Activated CD4-positive, alpha-beta T cell treated with anti-CD3 and anti-CD28 coated beads, Interleukin-2, amount 50 U/mL, for 1 hour (primary cell): ENCODE data around the gene BORCS5.

ENCODE experiments used
- DNase-seq: peaks from one replicate; pipeline ENCODE4 v3.0.0-alpha.2; 2020

The BORCS5 gene

GRCh38 chr12:12436831-12437345, 80.0 kb downstream of the BORCS5 start:
- no peak for DNase-seq

DNA sequence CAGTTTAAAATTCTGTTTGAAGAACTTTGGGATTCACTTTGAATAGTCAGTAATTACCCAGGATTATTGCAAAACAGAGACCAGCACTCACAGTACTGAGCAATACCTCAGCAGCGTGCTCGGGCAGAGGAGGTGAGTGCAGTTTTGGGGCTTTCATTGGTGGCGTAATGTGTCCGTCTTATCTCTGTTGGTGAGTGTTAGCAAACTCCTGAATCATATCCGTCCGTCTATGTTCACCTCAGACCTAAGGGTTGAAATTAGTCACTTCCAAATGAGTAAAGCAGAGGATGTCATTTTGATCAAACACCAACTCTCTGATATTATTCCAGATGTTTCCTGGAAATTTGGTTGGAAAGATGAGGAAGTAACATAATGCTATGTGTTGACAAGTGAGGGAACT, 82.8 kb downstream of the BORCS5 start:
- DNase-seq, result peak; percentile 47

DNA sequence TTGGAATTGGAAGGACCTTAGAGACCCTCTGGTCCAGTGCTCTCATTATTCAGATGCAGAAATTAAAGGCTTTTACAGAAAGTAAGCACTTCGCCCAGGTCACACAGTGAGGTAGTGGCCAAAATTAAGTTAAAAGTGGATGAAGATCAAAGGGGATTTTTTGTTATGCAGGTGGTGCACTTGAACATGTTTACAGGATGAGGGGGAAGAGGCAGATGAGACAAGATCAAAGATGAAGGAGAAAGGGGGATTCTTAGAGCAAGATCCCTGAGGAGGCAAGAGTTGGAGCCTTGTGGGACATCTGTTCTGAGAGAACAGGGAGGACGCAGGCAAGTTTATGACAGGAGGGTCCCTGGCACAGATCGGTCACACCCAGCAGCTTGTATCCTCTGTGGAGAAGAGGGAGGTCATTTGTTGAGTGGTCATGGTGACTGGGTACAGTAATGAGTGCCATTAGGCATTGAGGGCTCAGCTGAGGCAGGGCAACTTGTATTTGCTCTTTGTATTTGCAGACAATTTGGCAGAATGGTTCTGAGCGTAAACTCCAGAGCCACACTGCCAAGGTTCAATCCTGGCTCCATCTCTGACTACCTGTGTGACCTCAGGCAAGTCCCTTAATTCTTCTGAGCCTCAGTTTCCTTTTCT, 84.0 kb downstream of the BORCS5 start:
- no peak for DNase-seq

DNA sequence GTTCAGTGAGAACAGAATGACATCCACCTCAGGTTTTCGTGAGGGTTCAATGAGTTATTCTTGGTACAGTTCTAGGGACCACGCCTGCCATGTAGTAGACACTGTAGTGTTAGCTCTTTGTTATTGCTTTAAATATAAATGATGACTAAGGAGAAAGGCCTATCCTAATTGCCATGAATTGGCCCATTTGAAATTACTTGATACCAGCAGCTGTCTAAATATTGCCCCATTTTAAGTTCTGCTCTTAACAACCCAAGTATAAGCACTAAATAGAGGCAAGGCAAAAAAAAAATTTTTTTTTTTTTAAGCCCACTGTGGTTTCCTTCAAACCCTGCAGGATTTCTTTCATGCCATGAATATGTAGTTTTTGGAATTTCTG, 84.5 kb downstream of the BORCS5 start:
- no peak for DNase-seq

GRCh38 chr12:12441843-12442461, 85.1 kb downstream of the BORCS5 start:
- DNase-seq, result peak; percentile 41

DNA sequence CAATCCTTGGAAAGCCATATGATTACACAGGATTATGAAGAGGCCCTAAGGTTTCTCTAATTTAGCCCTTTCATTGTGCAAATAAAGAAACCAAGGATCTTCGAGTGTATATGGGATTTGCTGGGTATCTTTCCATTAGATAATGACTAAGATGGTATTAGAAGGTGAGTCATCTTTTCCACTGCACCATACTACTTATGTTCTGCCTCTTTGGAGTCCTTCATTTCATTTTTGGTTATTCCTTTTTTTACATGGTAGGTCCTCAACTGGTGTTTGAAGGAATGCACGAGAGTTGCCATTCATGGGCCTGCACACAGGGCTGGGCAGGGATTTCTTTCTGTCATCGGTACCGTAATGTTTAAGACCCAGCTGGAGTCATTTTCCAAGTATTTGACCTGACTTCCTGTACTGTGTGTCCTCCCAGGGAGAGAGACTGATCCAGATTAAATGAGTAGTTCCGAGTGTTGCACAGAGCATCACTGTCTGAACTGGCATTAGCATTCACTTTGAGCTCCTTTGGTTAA, 85.7 kb downstream of the BORCS5 start:
- DNase-seq, result no peak

GRCh38 chr12:12443431-12443878, 86.6 kb downstream of the BORCS5 start:
- DNase-seq, result no peak

GRCh38 chr12:12445165-12445881, 88.4 kb downstream of the BORCS5 start:
- DNase-seq, result no peak

GRCh38 chr12:12445882-12446181, 89.0 kb downstream of the BORCS5 start:
- no peak for DNase-seq

DNA sequence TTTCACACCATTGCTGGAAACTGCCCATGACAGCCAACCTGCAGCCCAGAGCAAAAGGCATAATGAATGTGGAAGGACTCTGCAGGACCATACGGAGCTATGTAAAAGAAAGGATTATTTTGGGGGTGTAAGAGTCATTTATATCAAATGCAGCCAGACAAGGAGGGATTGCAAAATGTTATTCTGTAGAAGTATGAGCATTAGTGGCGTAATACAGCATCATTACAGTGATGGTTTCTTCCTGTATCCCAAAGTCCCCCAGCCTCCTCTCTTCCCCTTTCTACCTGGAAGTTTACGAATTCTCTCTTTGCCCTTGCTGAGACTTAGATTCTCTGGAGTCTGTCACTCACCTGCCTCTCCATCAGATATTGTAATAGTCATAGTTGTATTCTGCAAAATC, 89.9 kb downstream of the BORCS5 start:
- DNase-seq, result no peak

DNA sequence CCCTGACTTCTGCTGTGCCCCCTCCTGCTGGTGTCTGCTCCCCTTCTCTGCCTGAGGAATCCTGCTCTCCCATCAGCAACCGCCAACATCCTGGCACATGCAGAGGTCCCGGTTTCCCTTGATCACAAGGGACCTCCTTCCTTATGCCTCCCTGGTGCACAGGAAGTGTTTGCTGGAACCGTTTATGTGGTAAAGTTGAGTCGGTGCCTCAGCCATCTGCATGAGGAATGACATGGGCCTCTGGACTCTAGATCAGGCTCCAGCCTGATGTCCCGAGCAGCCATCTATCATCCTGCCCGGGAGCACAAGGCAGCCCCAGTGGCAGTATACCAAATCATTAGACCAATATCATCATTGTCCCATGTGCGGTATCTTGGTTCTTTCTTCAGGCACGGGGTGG, 90.4 kb downstream of the BORCS5 start:
- DNase-seq, result no peak

DNA sequence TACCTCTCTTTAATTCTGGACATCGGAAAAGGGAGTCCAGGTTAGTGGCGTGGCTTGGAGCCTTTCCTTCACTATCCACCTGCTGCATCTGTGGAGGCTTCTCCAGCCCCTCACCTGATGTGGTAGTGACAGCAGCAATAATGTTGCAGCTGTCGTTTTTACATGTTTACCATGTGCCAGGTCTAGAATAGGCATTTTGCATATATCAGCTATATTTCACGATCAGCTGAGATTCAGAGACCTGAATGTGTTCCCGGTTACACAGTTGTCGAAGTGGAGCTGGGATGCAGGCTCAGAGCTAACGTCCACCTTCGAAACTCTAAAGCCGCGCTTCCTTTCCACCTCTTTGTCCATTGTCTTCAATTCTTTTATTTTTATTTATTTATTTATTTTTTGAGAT, 91.0 kb downstream of the BORCS5 start:
- DNase-seq, result no peak

DNA sequence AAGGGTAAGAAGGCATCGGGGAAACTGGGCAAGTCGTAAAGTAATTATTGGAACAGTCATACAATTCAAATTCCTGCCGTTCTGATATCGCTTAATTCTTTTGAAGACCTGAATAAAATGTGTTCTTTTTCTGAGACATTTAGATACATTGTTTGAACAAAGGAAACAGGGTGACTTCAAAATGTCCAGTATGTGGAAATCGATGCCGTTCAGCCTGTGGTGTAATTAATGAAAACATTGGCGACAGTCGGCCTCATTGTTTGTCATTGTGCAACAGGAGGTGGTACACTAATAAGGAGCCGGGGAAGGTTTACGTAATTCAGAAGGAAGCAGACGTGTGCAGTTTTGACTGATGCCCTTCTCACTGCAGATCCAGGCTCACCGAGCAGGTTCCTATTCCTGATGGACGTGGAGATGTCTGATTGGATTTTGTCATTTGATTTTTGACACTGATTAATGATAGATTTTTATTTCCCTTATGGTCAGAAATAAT, 92.7 kb downstream of the BORCS5 start:
- no peak for DNase-seq

GRCh38 chr12:12450043-12450471, 93.2 kb downstream of the BORCS5 start:
- no peak for DNase-seq

DNA sequence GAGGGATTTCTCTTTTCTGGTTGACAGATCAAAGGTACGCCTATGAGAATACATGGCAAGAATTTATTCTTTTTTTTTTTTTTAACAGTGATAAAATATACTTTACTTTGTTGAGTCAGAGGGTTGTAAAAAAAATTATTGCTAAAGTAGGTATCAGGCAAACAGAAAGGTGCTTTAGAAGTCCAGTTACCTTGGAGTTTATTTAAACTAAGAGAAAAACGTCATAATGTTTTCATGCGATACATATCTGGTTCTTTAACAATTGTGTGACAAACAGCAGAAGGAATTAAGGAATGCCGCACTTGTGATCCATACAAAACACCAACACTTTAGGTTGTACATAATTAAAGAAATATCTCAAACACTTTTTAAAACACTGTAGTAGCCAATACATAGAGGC, 94.2 kb downstream of the BORCS5 start:
- no peak for DNase-seq

GRCh38 chr12:12452326-12452902, 95.5 kb downstream of the BORCS5 start:
- DNase-seq, result no peak

- DNase-seq, result no peak
Measured at GRCh38 chr12:12453635-12454034, 96.8 kb downstream of the BORCS5 start.

- DNase-seq, result no peak
Measured at GRCh38 chr12:12454315-12454714, 97.4 kb downstream of the BORCS5 start.

DNA sequence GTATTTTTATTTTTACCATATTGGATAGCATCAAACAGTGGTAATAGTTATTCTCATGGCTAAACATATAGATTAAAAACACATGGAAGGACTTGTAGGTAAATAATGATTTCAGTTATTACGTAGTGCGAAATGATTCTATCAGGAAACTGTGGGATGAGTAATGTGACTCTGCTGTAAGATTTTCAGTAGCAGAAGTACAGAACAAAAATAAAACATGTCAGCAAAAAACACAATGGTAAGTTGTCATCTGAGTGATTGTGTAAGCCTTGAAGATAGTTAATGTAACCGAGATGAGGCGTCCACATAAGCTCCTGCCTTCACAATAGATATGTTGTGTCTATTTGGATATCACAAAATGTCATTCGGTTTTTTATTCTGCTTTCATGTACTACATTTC, 99.8 kb downstream of the BORCS5 start:
- DNase-seq, result no peak

DNA sequence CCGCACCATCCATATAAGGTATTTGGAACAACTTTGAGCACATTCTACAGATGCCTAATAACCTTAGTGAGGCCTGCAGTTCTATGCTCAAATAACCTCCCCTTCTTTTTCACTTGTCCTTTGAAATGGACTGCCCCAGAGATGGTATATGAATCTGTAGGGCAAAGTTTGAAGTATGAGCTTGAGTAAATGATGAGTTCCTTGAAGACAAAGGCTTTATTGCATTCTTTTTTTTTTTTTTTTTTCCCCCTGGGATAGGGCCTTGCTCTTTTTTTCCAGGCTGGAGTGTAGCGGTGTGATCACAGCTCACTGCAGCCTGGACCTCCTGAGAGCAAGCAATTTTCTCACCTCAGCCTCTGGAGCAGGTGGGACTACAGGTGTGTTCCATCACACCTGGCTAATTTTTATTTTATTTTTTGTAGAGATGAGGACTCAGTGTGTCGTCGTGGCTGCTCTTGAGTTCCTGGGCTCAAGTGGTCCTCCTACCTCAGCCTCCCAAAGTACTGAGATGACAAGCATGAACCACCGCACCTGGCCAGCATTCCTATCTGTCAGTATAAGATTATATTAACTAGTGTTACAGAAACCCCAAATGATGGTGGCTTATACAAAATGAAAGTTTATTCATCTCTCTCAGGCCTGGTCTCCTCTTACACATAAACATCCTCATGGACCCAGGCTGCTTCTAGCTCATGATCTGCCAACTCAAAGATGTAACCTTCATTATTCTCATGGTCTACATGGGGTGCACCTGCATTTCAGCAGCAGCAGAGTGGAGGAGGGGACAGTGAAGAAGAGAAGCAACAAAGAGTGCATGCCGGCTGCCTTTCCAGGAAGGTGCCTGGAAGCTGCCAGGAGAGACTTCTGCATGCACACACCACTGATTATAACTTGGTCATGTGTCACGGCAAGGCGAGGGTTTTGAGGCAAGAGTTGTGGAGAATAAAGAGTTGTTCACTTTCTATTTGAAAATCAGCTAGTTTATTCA, 104.4 kb downstream of the BORCS5 start:
- no peak for DNase-seq

GRCh38 chr12:12461923-12462315, 105.0 kb downstream of the BORCS5 start:
- DNase-seq, result no peak

GRCh38 chr12:12465522-12465921, 108.6 kb downstream of the BORCS5 start:
- no peak for DNase-seq
